Endodermal cell (in vitro differentiated cells): ENCODE results near the gene IL15RA. TPM values are rescaled to one million over a fixed set of nuclear protein-coding genes. Genes with fewer than 3 reads are reported as not detected.
A peak's percentile ranks its signal among the peaks of the same experiment; 100 is the strongest.

Experiments used
- DNase-seq: peaks from one replicate; pipeline ENCODE4 v3.0.0-alpha.2; 2017
- H3K27ac ChIP-seq: 2 replicates; pipeline ENCODE4 v1.5.1; 2013; ENCODE audit warnings: mild to moderate bottlenecking, low read depth, low read length, moderate library complexity
- H3K27me3 ChIP-seq: 2 replicates; pipeline ENCODE4 v1.6.1; 2013; ENCODE audit warnings: mild to moderate bottlenecking, low read length, moderate library complexity; ENCODE audit not compliant: insufficient read depth, control insufficient read depth, poor library complexity, severe bottlenecking
- H3K36me3 ChIP-seq: 2 replicates; pipeline ENCODE4 v1.7.0; 2013; ENCODE audit warnings: mild to moderate bottlenecking, low read length, moderate library complexity; ENCODE audit not compliant: control insufficient read depth, insufficient read depth
- H3K4me1 ChIP-seq: one replicate; pipeline ENCODE4 v1.7.0; 2013; ENCODE audit warnings: low read length; ENCODE audit not compliant: control insufficient read depth, insufficient read depth
- H3K4me3 ChIP-seq: 2 replicates; pipeline ENCODE4 v1.5.1; 2013; ENCODE audit warnings: mild to moderate bottlenecking, low read length, moderate library complexity
- H3K9ac ChIP-seq: 2 replicates; pipeline ENCODE4 v1.6.1; 2013; ENCODE audit warnings: mild to moderate bottlenecking, low read length, moderate library complexity; ENCODE audit not compliant: poor library complexity, severe bottlenecking; ENCODE audit errors: extremely low read depth
- H3K9me3 ChIP-seq: 2 replicates; pipeline ENCODE4 v1.6.1; 2013; ENCODE audit warnings: mild to moderate bottlenecking, low read length, moderate library complexity; ENCODE audit not compliant: control insufficient read depth
- H3K27ac Mint-ChIP-seq: 2 replicates; pipeline ENCODE4 v1.8.0; 2020; ENCODE audit warnings: mixed read lengths
- H3K27me3 Mint-ChIP-seq: 2 replicates; pipeline ENCODE4 v1.8.0; 2021; ENCODE audit warnings: mild to moderate bottlenecking, mixed read lengths; ENCODE audit not compliant: insufficient read depth
- H3K36me3 Mint-ChIP-seq: 2 replicates; pipeline ENCODE4 v1.8.0; 2020; ENCODE audit warnings: low read depth, mixed read lengths
- H3K4me1 Mint-ChIP-seq: 2 replicates; pipeline ENCODE4 v1.8.0; 2020; ENCODE audit warnings: mixed read lengths
- H3K4me3 Mint-ChIP-seq: 2 replicates; pipeline ENCODE4 v1.8.0; 2020; ENCODE audit warnings: mild to moderate bottlenecking, moderate library complexity, mixed read lengths
- H3K9me3 Mint-ChIP-seq: 2 replicates; pipeline ENCODE4 v1.8.0; 2020; ENCODE audit warnings: mild to moderate bottlenecking, mixed read lengths
- CTCF ChIP-seq: fragments of 200-600 bp; sonication (generic); conservative IDR thresholded peaks from 2 replicates; pipeline ENCODE4 v1.5.0; 2021; ENCODE audit warnings: antibody characterized with exemption, mild to moderate bottlenecking
- WGBS, 2 experiments: methylation state at CpG; one replicate each; pipeline versions ENCODE4 v1.1.5 to v1.1.7; 2013; ENCODE audit warnings: missing lambda C conversion rate in 2 of 2, mixed read lengths in 1 of 2; ENCODE audit not compliant: insufficient coverage in 1 of 2, insufficient read length in 1 of 2; 5-methylcytosine and 5-hydroxymethylcytosine counted together
- total RNA-seq, 2 donors: library from RNA; stranded (reverse); fragmentation: NEBNext Ultra II Directional in 1 of 2; extraction: Animal tissue kit (Norgen Biotek cat#: 25700) in 1 of 2; gene quantifications; 2 replicates in 1 of 2; 3 replicates in 1 of 2; pipeline ENCODE4 v1.2.1, GENCODE V29; 2021

The IL15RA gene
- total RNA-seq, 2 donors from 2014 or later: 0.35 to 0.37 TPM

GRCh38 chr10:5960070-5960972 lies 17.0 kb downstream of the IL15RA start:
- Mint-ChIP-seq H3K27me3 (no peaks in the 10 kb centered on the region), H3K27ac (no peak overlapping the region), H3K4me1 (no peaks in the 10 kb centered on the region), H3K36me3 (no peaks in the 10 kb centered on the region), H3K4me3 (no peak overlapping the region), H3K9me3 (no peaks in the 10 kb centered on the region)
- Histone ChIP-seq H3K27me3 (no peaks in the 10 kb centered on the region), H3K27ac (no peak overlapping the region), H3K9ac (no peak overlapping the region), H3K4me1 (no peaks in the 10 kb centered on the region), H3K36me3 (no peaks in the 10 kb centered on the region), H3K4me3 (no peak overlapping the region), H3K9me3 (no peaks in the 10 kb centered on the region)
- 83 to 89% methylated on average over 8 to 18 of the region's 18 CpGs for WGBS, 2 experiments
- DNase-seq: peak; percentile 46
- no peak for TF ChIP-seq CTCF

- Mint-ChIP-seq H3K36me3 (no peaks in the 10 kb centered on the region), H3K4me1 (no peaks in the 10 kb centered on the region), H3K27me3 (no peaks in the 10 kb centered on the region), H3K9me3 (no peaks in the 10 kb centered on the region), H3K4me3 (no peak overlapping the region), H3K27ac (no peak overlapping the region)
- no peak overlapping the region for H3K9ac ChIP-seq
- H3K4me1 ChIP-seq: no peaks in the 10 kb centered on the region
- H3K4me3 ChIP-seq: no peak overlapping the region
- no peaks in the 10 kb centered on the region for H3K9me3 ChIP-seq
- no peak for TF ChIP-seq CTCF
- no peaks in the 10 kb centered on the region for H3K36me3 ChIP-seq
- no peaks in the 10 kb centered on the region for H3K27me3 ChIP-seq
- no peak overlapping the region for H3K27ac ChIP-seq
- 93 to 96% methylated on average over 7 to 10 of the region's 10 CpGs for whole genome bisulfite sequencing, 2 experiments
- DNase-seq: peak; percentile 35
Measured at GRCh38 chr10:5959581-5960069, 17.7 kb downstream of the IL15RA start.

GRCh38 chr10:5959142-5959541 lies 18.2 kb downstream of the IL15RA start:
- Histone ChIP-seq H3K27ac (no peak overlapping the region), H3K9ac (no peak overlapping the region), H3K9me3 (no peaks in the 10 kb centered on the region), H3K4me3 (no peak overlapping the region), H3K27me3 (no peaks in the 10 kb centered on the region), H3K36me3 (no peaks in the 10 kb centered on the region), H3K4me1 (no peaks in the 10 kb centered on the region)
- no peak for TF ChIP-seq CTCF
- Mint-ChIP-seq H3K27ac (no peak overlapping the region), H3K27me3 (no peaks in the 10 kb centered on the region), H3K36me3 (no peaks in the 10 kb centered on the region), H3K9me3 (no peaks in the 10 kb centered on the region), H3K4me3 (no peak overlapping the region), H3K4me1 (no peaks in the 10 kb centered on the region)
- peak; percentile 28 for DNase-seq
- WGBS, 2 experiments: 87 to 92% methylated on average over 5 of the region's 5 CpGs
